GM18511 (cell line): ENCODE measurements around the gene S1PR1.

ENCODE experiments used
- ATAC-seq: cut with Tn5 transposase; IDR thresholded peaks from one replicate; pipeline ENCODE4 v1.9.1; 2021; ENCODE audit warnings: mild to moderate bottlenecking, moderate library complexity; ENCODE audit not compliant: unreplicated experiment

Gene S1PR1

DNA sequence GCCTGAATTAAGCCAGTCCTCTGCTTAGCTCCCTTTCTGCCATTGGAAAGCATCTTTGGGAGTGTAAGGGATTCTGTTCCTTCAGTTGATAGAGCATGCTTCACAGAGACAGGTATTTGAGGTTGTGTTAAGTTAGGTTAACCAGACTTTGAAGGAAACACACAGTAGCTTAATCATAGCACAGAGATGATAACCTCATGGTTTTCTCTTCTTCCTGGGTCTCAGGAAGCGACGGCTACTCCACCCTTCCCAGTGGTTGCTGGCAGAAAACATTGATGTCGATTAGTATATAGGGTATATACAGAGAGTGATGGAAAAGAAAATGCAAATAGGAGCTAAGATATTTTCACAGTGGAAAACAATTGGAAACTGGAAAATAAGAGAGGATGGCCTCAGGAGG, 42.0 kb downstream of the S1PR1 start:
- no peak for ATAC-seq

- ATAC-seq = no peak
Measured at GRCh38 chr1:101280049-101280592, 43.3 kb downstream of the S1PR1 start.

DNA sequence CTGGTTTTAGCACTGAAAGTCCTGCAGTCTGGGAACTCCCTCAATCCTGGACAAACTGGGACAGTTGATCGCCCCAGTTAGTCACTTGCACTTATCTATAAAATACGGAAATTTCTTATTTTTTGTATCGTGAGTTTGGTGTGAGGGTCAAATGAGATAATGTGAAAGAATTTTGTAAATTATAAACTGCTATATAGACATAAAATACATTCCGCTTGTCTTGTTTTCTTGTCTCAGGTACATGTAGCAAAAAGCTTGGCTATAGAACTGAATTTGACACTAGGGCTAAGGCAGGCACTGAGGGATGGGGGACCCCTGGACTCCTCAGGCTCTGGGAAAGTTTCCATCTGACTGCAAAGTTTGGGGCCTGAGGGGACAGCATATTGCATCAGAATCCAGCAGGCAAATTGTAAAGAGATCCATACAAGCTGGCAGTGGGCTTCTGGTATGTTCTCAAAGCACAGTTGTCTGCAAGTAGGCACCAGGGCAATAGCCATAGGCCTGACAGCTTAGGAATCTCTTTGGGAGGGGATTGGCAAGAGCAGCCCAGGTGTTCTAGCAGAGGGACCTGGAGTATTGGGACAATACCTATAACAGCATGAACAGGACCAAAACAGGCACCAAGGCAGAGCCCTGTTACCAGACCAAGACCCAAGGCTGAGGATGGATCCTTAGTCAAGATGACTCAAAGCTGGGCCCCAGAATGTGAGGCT, 44.3 kb downstream of the S1PR1 start:
- no peak for ATAC-seq

DNA sequence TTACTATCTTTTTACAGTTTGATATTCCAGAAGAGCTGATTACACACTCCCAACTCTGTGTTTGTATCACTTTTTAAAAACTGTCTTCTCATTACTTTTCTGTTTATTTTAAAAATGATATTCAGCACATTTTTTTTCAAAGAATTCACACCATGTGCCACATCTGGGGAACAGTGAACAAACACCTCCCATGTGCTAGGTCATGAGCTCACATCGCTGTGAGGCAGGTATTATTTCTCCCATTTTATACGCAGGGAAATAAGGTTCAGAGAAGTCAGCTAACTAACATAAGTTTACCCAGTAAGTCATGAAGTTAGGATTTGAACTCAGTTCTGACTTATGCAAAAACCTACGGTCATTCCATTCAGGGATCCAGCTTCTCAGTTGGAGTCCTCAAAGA, 44.9 kb downstream of the S1PR1 start:
- no peak for ATAC-seq

- ATAC-seq = no peak
Measured at GRCh38 chr1:101282314-101283038, 45.7 kb downstream of the S1PR1 start.

GRCh38 chr1:101283443-101283842, 46.6 kb downstream of the S1PR1 start:
- no peak for ATAC-seq

DNA sequence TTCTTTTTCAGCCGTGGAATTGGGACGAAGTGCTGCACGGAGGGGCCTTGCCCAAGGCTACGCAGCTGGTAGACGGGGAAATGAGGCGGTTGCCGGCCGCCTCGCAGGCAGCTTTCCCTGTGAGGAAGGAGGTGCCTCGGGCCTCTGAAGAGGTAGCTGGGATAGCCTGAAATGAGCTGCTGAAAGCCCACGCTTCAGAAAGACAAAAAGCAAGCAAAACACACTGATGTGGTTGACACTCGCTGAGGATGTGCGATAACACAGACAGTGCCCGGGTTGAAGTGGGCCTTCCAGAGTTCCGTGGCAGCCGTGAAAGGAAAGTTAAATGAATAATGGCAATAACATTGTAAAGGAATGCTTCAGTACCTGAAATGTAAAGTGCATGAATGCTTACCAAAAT, 47.2 kb downstream of the S1PR1 start:
- ATAC-seq = no peak

- no peak for ATAC-seq
Measured at GRCh38 chr1:101284622-101285218, 47.9 kb downstream of the S1PR1 start.

- ATAC-seq = no peak
Measured at GRCh38 chr1:101285922-101286570, 49.2 kb downstream of the S1PR1 start.

DNA sequence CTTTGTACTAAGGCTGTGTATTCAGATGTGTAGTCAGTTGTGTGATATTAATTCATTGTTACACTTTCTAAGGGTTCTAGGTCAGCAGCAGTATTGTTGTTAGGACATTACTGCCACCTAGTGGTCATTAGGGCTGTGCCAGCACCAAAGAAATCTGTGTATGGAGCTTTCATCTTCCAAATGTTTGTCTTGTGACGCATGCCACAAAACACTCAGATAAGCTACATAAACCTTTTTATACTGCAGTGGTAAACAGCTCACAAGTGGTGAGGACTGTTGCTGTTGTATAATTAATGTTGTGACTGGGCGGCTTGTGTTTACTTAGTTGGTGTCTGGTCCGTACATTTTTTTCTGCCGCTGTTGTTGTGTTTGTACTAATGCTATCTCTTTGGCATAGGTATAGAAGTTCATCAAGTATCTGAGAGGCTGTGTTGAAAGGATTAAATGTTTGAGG, 51.7 kb downstream of the S1PR1 start:
- ATAC-seq = peak; percentile 55

DNA sequence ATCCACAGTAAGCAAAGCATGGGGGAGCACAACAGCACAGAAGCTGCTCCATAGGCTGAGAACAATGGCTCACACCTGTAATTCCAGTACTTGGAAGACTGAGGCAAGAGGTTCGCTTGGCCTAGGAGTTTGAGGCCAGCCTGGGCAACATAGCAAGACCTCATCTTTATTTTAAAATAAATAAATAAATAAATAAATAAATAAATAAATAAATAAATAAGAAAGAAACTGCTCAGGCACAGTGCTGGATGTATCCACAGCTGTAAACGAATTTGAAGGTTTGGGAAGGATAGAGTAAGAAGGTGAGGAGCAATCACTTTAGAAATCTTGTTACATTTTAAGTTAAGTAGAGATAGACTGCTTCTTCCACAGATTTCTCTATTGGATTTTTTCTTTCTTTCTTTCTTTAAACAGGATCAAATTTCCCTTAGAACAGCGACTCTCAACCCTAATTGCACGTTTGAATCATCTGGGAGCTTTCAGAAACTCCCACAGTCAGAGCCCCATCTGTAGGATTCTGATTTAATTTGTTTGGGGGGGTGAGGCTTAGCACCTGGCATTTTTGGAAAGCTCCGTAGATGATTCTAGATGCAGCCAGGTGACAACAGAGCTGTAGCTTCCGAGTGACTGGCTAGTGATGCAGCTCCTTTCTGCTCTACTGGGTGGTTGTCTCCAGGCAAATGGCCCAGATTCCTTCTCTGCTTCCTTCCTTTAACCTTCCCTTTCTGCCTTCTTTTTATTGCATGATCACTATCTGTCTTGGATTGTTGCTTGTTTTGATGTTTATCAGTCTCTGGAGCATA, 53.5 kb downstream of the S1PR1 start:
- ATAC-seq = no peak
